CD14-positive monocyte (primary cell): ENCODE results near the gene TXNIP. TPM values are rescaled to one million over a fixed set of nuclear protein-coding genes. Genes with fewer than 3 reads are reported as not detected.

ENCODE experiments used
- DNase-seq, 3 donors: peaks; one replicate each; pipeline ENCODE4 v3.0.0-alpha.2; 2011 to 2022
- H2AFZ ChIP-seq: 2 replicates; pipeline ENCODE4 v1.6.0; 2012; ENCODE audit warnings: mild to moderate bottlenecking, low read depth, low read length, inconsistent platforms; ENCODE audit not compliant: insufficient read depth, poor library complexity, severe bottlenecking
- H3K27ac ChIP-seq, 2 donors: 1 replicate in 1 of 2; 2 replicates in 1 of 2; pipeline ENCODE4 v1.5.1; 2012 to 2013; ENCODE audit warnings: low read length in 2 of 2, control low read depth in 1 of 2, inconsistent platforms in 1 of 2, low read depth in 1 of 2, mild to moderate bottlenecking in 1 of 2
- H3K27me3 ChIP-seq, 2 donors: one replicate each; pipeline versions ENCODE4 v1.6.0 to v1.6.1; 2011 to 2013; ENCODE audit warnings: low read length in 2 of 2; ENCODE audit not compliant: control insufficient read depth in 2 of 2, insufficient read depth in 2 of 2
- H3K36me3 ChIP-seq, 2 donors: replicated peaks in 1 of 2; 1 replicate in 1 of 2; 2 replicates in 1 of 2; pipeline versions ENCODE4 v1.5.1 to v1.6.1; 2012 to 2013; ENCODE audit warnings: low read length in 2 of 2, control low read depth in 1 of 2, inconsistent platforms in 1 of 2, mild to moderate bottlenecking in 1 of 2; ENCODE audit not compliant: insufficient read depth in 2 of 2, control insufficient read depth in 1 of 2
- H3K4me1 ChIP-seq, 2 donors: 1 replicate in 1 of 2; 2 replicates in 1 of 2; pipeline versions ENCODE4 v1.5.1 to v1.6.1; 2012 to 2013; ENCODE audit warnings: low read length in 2 of 2, control low read depth in 1 of 2, inconsistent platforms in 1 of 2, mild to moderate bottlenecking in 1 of 2, moderate library complexity in 1 of 2; ENCODE audit not compliant: insufficient read depth in 2 of 2, control insufficient read depth in 1 of 2
- H3K4me2 ChIP-seq: replicated peaks from 2 replicates; pipeline ENCODE3; 2012; ENCODE audit warnings: low read length, moderate library complexity, mild to moderate bottlenecking; ENCODE audit not compliant: poor library complexity, severe bottlenecking; ENCODE audit errors: extremely low read depth
- H3K4me3 ChIP-seq, 3 experiments: fragments of 200-600 bp in 1 of 3; sonication (generic) in 1 of 3; replicated peaks in 1 of 3; 1 replicate in 2 of 3; 2 replicates in 1 of 3; pipeline ENCODE4 v1.5.1; 2011 to 2013; ENCODE audit warnings: low read length in 3 of 3, mild to moderate bottlenecking in 3 of 3, control low read depth in 2 of 3, low read depth in 2 of 3, inconsistent platforms in 1 of 3, moderate library complexity in 1 of 3
- H3K79me2 ChIP-seq: 2 replicates; pipeline ENCODE4 v1.6.0; 2012; ENCODE audit warnings: mild to moderate bottlenecking, control low read depth, inconsistent platforms, low read length, moderate library complexity; ENCODE audit not compliant: insufficient read depth
- H3K9ac ChIP-seq: 2 replicates; pipeline ENCODE4 v1.6.0; 2017; ENCODE audit warnings: low read length, mild to moderate bottlenecking; ENCODE audit not compliant: insufficient read depth, poor library complexity, severe bottlenecking
- H3K9me3 ChIP-seq, 2 donors: replicated peaks in 1 of 2; 1 replicate in 1 of 2; 2 replicates in 1 of 2; pipeline versions ENCODE4 v1.5.1 to v1.6.1; 2012 to 2013; ENCODE audit warnings: low read length in 2 of 2, control low read depth in 1 of 2; ENCODE audit not compliant: control insufficient read depth in 1 of 2, insufficient read depth in 1 of 2
- H4K20me1 ChIP-seq: 2 replicates; pipeline ENCODE4 v1.6.0; 2012; ENCODE audit warnings: mild to moderate bottlenecking, low read length, control low read depth, moderate library complexity; ENCODE audit not compliant: insufficient read depth
- H3K27ac Mint-ChIP-seq, 7 donors: one replicate each; pipeline ENCODE4 v1.8.0; 2020; ENCODE audit warnings: mild to moderate bottlenecking in 7 of 7, mixed read lengths in 7 of 7, moderate library complexity in 6 of 7, inconsistent platforms in 2 of 7
- H3K27me3 Mint-ChIP-seq, 3 donors: one replicate each; pipeline ENCODE4 v1.8.0; 2021 to 2022; ENCODE audit warnings: low read depth in 3 of 3, mild to moderate bottlenecking in 3 of 3, mixed read lengths in 3 of 3, moderate library complexity in 3 of 3, inconsistent platforms in 1 of 3
- H3K36me3 Mint-ChIP-seq, 2 donors: one replicate each; pipeline ENCODE4 v1.8.0; 2020; ENCODE audit warnings: mixed read lengths in 2 of 2, inconsistent platforms in 1 of 2, mild to moderate bottlenecking in 1 of 2
- H3K4me1 Mint-ChIP-seq: one replicate; pipeline ENCODE4 v1.8.0; 2020; ENCODE audit warnings: mild to moderate bottlenecking, mixed read lengths
- H3K4me3 Mint-ChIP-seq, 2 donors: one replicate each; pipeline ENCODE4 v1.8.0; 2020; ENCODE audit warnings: mild to moderate bottlenecking in 2 of 2, mixed read lengths in 2 of 2, moderate library complexity in 1 of 2
- H3K9me3 Mint-ChIP-seq, 7 donors: one replicate each; pipeline ENCODE4 v1.8.0; 2020 to 2022; ENCODE audit warnings: mixed read lengths in 7 of 7, mild to moderate bottlenecking in 6 of 7, moderate library complexity in 6 of 7, inconsistent platforms in 2 of 7
- WGBS: methylation state at CpG from one replicate; pipeline ENCODE4 v1.1.5; 2013; ENCODE audit warnings: missing lambda C conversion rate; ENCODE audit not compliant: insufficient coverage; 5-methylcytosine and 5-hydroxymethylcytosine counted together
- intact Hi-C, 2 donors: fragments of 100-400 bp; cut with micrococcal nuclease; formaldehyde crosslinking; loops; one replicate each; pipeline versions ENCODE4 v1.15.0 to v1.15.1; 2023
- polyA plus RNA-seq, 3 donors: library from polyadenylated mRNA; depleted of rRNA in 1 of 3; unstranded in 2 of 3; stranded (reverse) in 1 of 3; fragments of 300-500 nt in 2 of 3; fragments of >200 nt in 1 of 3; fragmentation: Illumina TruSeq in 2 of 3; gene quantifications; 1 replicate in 2 of 3; 2 replicates in 1 of 3; pipeline ENCODE4 v1.2.3, GENCODE V29; 2012 to 2021
- TF ChIP-seq, protein P1 (sequence below): fragments of 200-600 bp; IDR thresholded peaks from one replicate; pipeline ENCODE4 v1.8.0; 2022; ENCODE audit warnings: antibody characterized with exemption, mild to moderate bottlenecking

The TXNIP gene
- polyA plus RNA-seq, 3 donors = 640 to 3,778 (median 844) TPM

DNA sequence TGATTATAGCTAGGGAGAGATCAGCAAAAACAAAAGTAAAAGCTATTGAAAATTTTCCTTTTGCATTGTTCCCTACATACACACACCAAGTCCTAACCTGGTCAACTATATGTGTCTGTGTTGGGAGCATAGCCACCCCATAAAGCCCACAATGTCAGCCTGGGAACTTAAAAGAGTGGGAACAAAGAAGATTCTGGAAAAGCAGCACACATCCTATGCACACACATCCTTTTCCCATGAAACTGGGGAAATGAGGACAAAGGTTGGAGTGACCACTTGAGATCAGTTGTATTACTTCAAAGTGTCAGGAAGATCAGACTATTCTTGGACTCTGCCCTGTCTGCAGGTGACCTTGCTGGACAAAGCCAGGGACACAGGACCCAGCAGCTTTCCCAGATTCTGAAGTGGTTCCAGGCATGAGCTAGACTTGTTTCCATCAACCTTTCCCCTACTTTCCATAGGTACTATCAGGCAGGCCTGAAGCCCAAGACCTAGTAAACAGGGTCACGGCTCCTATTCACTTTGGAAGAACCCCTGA is 15.9 kb downstream of the TXNIP start:
- H3K27me3 ChIP-seq = no peaks in the 10 kb centered on the region
- H3K27ac ChIP-seq = peak overlapping the region; percentile 85 to 99
- H3K4me1 ChIP-seq = peaks cover 69 to 85% of the 10 kb centered on the region in 2 donors
- H3K79me2 ChIP-seq = peaks cover 21% of the 10 kb centered on the region
- Mint-ChIP-seq H3K27me3 (no peaks in the 10 kb centered on the region), H3K9me3 (no peaks in the 10 kb centered on the region), H3K27ac (no peak overlapping the region), H3K4me1 (peaks cover 42% of the 10 kb centered on the region), H3K4me3 (no peak overlapping the region), H3K36me3 (peaks cover 2 to 9% of the 10 kb centered on the region in 2 donors)
- H3K4me3 ChIP-seq = peak overlapping the region in 1 of 3 experiments; percentile 74
- H3K9me3 ChIP-seq = no peaks in the 10 kb centered on the region
- no peak overlapping the region for H2AFZ ChIP-seq
- H4K20me1 ChIP-seq = no peaks in the 10 kb centered on the region
- H3K4me2 ChIP-seq = peak overlapping the region; percentile 84
- H3K9ac ChIP-seq = peak overlapping the region; percentile 7
- intact Hi-C loops = loop anchor here (1.0 kb wide), 1 partner anchor 16 kb away; the partner anchor contains the start of gene TXNIP (in 2 of the 2)
- DNase-seq = no peak
- 100% methylated on average over 1 of the region's 1 CpG for WGBS
- TF ChIP-seq, protein P1, sequence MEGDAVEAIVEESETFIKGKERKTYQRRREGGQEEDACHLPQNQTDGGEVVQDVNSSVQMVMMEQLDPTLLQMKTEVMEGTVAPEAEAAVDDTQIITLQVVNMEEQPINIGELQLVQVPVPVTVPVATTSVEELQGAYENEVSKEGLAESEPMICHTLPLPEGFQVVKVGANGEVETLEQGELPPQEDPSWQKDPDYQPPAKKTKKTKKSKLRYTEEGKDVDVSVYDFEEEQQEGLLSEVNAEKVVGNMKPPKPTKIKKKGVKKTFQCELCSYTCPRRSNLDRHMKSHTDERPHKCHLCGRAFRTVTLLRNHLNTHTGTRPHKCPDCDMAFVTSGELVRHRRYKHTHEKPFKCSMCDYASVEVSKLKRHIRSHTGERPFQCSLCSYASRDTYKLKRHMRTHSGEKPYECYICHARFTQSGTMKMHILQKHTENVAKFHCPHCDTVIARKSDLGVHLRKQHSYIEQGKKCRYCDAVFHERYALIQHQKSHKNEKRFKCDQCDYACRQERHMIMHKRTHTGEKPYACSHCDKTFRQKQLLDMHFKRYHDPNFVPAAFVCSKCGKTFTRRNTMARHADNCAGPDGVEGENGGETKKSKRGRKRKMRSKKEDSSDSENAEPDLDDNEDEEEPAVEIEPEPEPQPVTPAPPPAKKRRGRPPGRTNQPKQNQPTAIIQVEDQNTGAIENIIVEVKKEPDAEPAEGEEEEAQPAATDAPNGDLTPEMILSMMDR = no peak
- H3K36me3 ChIP-seq = no peaks in the 10 kb centered on the region

DNA sequence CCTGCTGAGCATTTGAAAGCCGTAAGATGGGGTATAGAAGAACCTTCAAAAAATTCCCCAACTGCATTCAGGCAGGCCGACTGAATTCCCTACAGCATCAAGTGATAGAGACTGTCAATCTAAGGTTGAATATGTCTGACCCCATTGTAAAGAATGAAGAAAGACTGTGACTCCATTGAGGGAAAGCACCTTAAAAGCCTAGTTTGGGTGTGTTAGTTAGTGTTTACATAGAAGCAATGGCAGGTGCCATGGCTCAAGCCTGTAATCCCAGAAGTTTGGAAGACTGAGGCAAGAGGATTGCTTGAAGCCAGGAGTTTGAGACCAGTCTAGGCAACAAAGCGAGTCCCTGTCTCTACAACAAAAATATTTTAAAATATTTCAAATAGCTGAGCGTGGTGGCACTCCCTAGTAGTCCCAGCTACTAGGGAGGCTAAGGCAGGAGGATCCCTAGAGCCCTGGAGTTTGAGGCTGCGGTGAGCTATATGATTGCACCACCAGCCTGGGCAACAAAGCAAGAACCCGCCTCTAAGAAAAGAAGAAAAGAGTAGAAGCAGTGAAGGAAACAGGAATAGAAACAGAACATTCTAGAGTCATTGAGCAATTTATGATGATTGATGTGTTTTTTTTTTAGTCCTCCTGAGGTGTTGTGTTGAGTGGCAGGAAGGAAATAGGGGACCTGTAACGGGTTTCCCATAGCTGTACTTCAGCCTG is 16.5 kb downstream of the TXNIP start:
- intact Hi-C loops = loop anchor here (1.0 to 5.0 kb wide), 3 partner anchors 16 to 63 kb away; partner anchors contain the start of genes TXNIP (in 2 of the 2) and PEX11B (in 1 of the 2)
- H3K9ac ChIP-seq = peak overlapping the region; percentile 74
- Mint-ChIP-seq H3K36me3 (peaks cover 8 to 14% of the 10 kb centered on the region in 2 donors), H3K27ac (no peak overlapping the region), H3K27me3 (peaks cover 0 to 1% (median 0%) of the 10 kb centered on the region in 3 donors), H3K4me3 (no peak overlapping the region), H3K9me3 (no peaks in the 10 kb centered on the region), H3K4me1 (peaks cover 36% of the 10 kb centered on the region)
- H3K4me1 ChIP-seq = peaks cover 63 to 79% of the 10 kb centered on the region in 2 donors
- no peak overlapping the region for H2AFZ ChIP-seq
- H3K36me3 ChIP-seq = peaks cover 0 to 5% of the 10 kb centered on the region in 2 donors
- TF ChIP-seq, protein P1 = no peak
- H3K4me2 ChIP-seq = peak overlapping the region; percentile 84
- peak overlapping the region in 2 of 3 experiments; percentile 21 to 74 for H3K4me3 ChIP-seq
- peak; percentile 62 to 90 (median 85) for DNase-seq
- peaks cover 21% of the 10 kb centered on the region for H3K79me2 ChIP-seq
- 0% methylated on average over 2 of the region's 7 CpGs for WGBS
- H3K9me3 ChIP-seq = no peaks in the 10 kb centered on the region
- no peaks in the 10 kb centered on the region for H3K27me3 ChIP-seq
- no peaks in the 10 kb centered on the region for H4K20me1 ChIP-seq
- peak overlapping the region; percentile 85 to 99 for H3K27ac ChIP-seq
